ENCODE data around the gene GRM7.

DNA sequence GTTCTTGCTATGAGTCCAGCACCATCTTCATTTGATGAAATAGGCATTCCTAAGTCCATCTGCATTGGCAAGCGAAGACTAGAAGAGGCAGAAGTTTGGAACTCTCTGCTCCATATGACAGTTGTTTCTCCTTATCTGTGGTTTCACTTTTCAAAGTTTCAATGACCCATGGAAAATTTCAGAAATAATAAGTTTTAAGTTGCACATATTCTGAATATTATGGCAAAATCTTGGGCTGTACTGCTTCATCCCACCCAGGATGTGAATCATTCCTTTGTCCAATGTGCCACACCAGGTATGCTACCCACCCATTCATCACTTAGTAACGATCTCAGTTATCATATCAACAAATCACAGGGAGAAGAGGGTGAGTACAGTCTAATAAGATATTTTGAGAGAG, 647.9 kb downstream of the GRM7 start:
- TF ChIP-seq, protein P1, sequence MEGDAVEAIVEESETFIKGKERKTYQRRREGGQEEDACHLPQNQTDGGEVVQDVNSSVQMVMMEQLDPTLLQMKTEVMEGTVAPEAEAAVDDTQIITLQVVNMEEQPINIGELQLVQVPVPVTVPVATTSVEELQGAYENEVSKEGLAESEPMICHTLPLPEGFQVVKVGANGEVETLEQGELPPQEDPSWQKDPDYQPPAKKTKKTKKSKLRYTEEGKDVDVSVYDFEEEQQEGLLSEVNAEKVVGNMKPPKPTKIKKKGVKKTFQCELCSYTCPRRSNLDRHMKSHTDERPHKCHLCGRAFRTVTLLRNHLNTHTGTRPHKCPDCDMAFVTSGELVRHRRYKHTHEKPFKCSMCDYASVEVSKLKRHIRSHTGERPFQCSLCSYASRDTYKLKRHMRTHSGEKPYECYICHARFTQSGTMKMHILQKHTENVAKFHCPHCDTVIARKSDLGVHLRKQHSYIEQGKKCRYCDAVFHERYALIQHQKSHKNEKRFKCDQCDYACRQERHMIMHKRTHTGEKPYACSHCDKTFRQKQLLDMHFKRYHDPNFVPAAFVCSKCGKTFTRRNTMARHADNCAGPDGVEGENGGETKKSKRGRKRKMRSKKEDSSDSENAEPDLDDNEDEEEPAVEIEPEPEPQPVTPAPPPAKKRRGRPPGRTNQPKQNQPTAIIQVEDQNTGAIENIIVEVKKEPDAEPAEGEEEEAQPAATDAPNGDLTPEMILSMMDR (IDR thresholded peaks at IDR 0.05) = no peak
- TF ChIP-seq POLR2A (IDR thresholded peaks at IDR 0.05) = no peak
